Ishikawa (cell line): ENCODE data around the gene UGT1A9.

Experiments used
- CEBPB ChIP-seq: IDR thresholded peaks from 2 replicates; pipeline ENCODE4 v1.6.1; 2012
- CREB1 ChIP-seq: IDR thresholded peaks from 2 replicates; pipeline ENCODE4 v1.6.1; 2012; ENCODE audit warnings: low read depth
- EGR1 ChIP-seq: IDR thresholded peaks from 2 replicates; pipeline ENCODE4 v1.6.1; 2012
- EP300 ChIP-seq: IDR thresholded peaks from 2 replicates; pipeline ENCODE4 v1.6.1; 2012; ENCODE audit warnings: borderline replicate concordance
- FOXM1 ChIP-seq: IDR thresholded peaks from 2 replicates; pipeline ENCODE4 v1.6.1; 2012; ENCODE audit warnings: low read depth, borderline replicate concordance
- NFIC ChIP-seq: IDR thresholded peaks from 2 replicates; pipeline ENCODE4 v1.6.1; 2012
- RAD21 ChIP-seq: IDR thresholded peaks from 2 replicates; pipeline ENCODE4 v1.6.1; 2012; ENCODE audit warnings: low read depth
- TAF1 ChIP-seq: IDR thresholded peaks from 2 replicates; pipeline ENCODE4 v1.6.1; 2012; ENCODE audit warnings: low read depth, mild to moderate bottlenecking
- TCF12 ChIP-seq: IDR thresholded peaks from 2 replicates; pipeline ENCODE4 v1.6.1; 2012; ENCODE audit warnings: low read depth
- TEAD4 ChIP-seq: IDR thresholded peaks from 2 replicates; pipeline ENCODE4 v1.6.1; 2012
- YY1 ChIP-seq: IDR thresholded peaks from 2 replicates; pipeline ENCODE4 v1.6.1; 2012; ENCODE audit warnings: low read depth
- ZBTB7A ChIP-seq: IDR thresholded peaks from 2 replicates; pipeline ENCODE4 v1.6.1; 2012; ENCODE audit warnings: low read depth
- TF ChIP-seq, protein P1 (sequence below): IDR thresholded peaks from 2 replicates; pipeline ENCODE4 v1.6.1; 2012; ENCODE audit warnings: low read depth, mild to moderate bottlenecking
- TF ChIP-seq, protein P2 (sequence below): IDR thresholded peaks from 2 replicates; pipeline ENCODE4 v1.6.1; 2012
- TF ChIP-seq, protein P3 (sequence below): IDR thresholded peaks from 2 replicates; pipeline ENCODE4 v1.6.1; 2012

The UGT1A9 gene

DNA sequence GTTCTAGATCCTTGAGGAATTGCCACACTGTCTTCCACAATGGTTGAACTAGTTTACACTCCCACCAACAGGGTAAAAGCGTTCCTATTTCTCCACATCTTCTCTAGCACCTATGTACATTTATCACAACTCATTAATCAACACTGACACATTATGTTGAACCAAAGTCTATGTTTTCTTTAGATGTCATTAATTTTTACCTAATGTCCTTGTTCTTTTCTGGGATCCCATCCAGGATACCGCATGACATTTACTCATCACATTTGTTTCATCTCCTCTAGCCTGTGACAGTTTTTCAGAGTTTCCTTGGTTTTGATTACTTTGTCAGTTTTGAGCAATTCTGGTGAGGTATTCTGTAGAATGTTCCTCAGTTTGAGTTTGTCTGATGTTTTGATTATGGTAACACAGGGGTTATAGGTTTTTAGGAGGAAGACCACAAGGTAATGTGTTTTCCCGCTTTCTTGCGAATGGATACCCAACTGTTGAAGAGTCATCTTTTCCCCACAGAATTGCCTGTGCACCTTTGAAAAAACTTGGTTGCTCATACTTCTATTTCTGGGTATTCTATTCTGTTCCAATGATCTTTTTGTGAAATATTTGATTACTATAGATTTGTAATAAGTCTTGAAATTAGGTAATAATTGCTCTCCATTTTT lies 3.0 kb upstream of the UGT1A9 start:
- no peak for TF ChIP-seq NFIC
- TF ChIP-seq, protein P1, sequence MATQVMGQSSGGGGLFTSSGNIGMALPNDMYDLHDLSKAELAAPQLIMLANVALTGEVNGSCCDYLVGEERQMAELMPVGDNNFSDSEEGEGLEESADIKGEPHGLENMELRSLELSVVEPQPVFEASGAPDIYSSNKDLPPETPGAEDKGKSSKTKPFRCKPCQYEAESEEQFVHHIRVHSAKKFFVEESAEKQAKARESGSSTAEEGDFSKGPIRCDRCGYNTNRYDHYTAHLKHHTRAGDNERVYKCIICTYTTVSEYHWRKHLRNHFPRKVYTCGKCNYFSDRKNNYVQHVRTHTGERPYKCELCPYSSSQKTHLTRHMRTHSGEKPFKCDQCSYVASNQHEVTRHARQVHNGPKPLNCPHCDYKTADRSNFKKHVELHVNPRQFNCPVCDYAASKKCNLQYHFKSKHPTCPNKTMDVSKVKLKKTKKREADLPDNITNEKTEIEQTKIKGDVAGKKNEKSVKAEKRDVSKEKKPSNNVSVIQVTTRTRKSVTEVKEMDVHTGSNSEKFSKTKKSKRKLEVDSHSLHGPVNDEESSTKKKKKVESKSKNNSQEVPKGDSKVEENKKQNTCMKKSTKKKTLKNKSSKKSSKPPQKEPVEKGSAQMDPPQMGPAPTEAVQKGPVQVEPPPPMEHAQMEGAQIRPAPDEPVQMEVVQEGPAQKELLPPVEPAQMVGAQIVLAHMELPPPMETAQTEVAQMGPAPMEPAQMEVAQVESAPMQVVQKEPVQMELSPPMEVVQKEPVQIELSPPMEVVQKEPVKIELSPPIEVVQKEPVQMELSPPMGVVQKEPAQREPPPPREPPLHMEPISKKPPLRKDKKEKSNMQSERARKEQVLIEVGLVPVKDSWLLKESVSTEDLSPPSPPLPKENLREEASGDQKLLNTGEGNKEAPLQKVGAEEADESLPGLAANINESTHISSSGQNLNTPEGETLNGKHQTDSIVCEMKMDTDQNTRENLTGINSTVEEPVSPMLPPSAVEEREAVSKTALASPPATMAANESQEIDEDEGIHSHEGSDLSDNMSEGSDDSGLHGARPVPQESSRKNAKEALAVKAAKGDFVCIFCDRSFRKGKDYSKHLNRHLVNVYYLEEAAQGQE: no peak

DNA sequence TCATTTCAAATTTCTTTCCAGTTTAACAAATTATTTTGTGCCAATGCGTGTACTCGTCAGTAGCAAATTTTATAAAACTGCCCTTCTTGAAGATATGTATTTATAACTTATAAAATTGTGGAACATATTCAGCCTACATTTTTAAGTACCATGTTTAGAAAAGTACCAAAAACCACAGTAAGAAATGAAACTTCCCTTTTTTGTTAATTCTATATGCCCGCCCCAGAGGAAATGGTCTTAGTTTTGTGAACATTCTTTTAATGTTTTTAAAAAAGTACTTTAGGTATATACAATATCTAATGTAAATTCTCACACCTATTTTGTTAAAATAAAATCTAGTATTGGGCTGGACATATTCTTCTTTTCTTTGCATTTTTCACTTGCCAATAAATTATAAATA lies 1.2 kb downstream of the UGT1A9 start:
- TF ChIP-seq CEBPB: no peak
- no peak for TF ChIP-seq YY1
- TF ChIP-seq, protein P2, sequence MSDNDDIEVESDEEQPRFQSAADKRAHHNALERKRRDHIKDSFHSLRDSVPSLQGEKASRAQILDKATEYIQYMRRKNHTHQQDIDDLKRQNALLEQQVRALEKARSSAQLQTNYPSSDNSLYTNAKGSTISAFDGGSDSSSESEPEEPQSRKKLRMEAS: no peak
- TF ChIP-seq FOXM1: no peak
- TF ChIP-seq CREB1: no peak
- TF ChIP-seq RAD21: no peak
- TF ChIP-seq, protein P1: no peak
- no peak for TF ChIP-seq TAF1
- TF ChIP-seq EGR1: no peak
- TF ChIP-seq NFIC: no peak
- TF ChIP-seq, protein P3, sequence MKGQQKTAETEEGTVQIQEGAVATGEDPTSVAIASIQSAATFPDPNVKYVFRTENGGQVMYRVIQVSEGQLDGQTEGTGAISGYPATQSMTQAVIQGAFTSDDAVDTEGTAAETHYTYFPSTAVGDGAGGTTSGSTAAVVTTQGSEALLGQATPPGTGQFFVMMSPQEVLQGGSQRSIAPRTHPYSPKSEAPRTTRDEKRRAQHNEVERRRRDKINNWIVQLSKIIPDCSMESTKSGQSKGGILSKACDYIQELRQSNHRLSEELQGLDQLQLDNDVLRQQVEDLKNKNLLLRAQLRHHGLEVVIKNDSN: no peak
- no peak for TF ChIP-seq EP300
- TF ChIP-seq ZBTB7A: no peak
- no peak for TF ChIP-seq TCF12
- no peak for TF ChIP-seq TEAD4

DNA sequence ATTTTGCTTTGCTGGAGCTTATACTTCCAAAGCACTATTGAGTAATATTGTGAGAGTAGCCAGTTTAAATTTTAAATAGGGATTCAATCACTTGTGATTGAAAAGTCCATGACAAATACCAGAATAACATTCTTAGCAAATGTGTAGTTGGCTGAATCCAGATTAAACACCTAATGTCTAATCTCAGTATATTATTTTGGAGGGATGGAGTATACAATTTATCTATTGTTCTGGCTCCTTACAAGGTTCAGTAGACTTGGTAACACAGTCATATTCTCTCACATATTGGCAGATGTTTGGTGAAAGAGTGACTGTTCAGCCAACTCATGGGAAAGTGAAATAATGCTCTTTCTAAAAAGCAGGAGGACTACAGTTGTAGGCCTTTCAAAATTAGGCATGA lies 2.2 kb downstream of the UGT1A9 start:
- TF ChIP-seq, protein P2: no peak
- TF ChIP-seq CEBPB (no peak), NFIC (no peak), TEAD4 (no peak), TCF12 (no peak), CREB1 (no peak), ZBTB7A (no peak), RAD21 (no peak), EP300 (no peak), EGR1 (no peak), FOXM1 (no peak), YY1 (no peak), TAF1 (no peak)
- TF ChIP-seq, protein P1: no peak
- TF ChIP-seq, protein P3: no peak

DNA sequence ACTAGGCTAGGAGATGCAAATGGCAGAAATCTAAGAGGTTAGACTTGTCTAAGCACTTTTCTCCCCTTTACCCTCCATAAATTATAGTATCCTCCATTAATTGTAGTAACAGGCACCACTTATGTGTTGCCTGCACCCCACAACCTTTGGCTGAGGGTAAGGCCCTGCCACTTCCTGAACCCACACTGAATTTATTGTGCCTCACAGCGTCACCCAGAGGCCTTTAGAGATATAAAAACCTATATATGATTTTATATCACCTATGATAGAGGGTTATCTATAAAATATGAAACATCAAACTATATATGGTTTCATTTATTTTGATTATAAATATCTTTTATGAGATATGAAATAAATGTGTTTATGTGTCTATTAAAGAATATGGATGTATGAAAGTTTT lies 2.6 kb downstream of the UGT1A9 start:
- TF ChIP-seq EP300: no peak
- TF ChIP-seq, protein P1: no peak
- TF ChIP-seq FOXM1: no peak
- TF ChIP-seq TAF1: no peak
- no peak for TF ChIP-seq TEAD4
- TF ChIP-seq ZBTB7A: no peak
- TF ChIP-seq CREB1: no peak
- no peak for TF ChIP-seq EGR1
- TF ChIP-seq NFIC: no peak
- TF ChIP-seq YY1: no peak
- TF ChIP-seq RAD21: no peak
- TF ChIP-seq, protein P2: no peak
- TF ChIP-seq CEBPB: no peak
- no peak for TF ChIP-seq TCF12
- TF ChIP-seq, protein P3: no peak
